Measurements from ENCODE around the gene FAM168A.

The FAM168A gene

GRCh38 chr11:73420136-73420535 lies 177.8 kb downstream of the FAM168A start:
- DNase-seq, result no peak
- peaks cover 41% of the 10 kb centered on the region for H3K36me3 ChIP-seq
- H3K27me3 ChIP-seq (ENCODE audit: insufficient read depth, low read depth, severe bottlenecking), result no peaks in the 10 kb centered on the region
- no peak overlapping the region for H3K27ac ChIP-seq
- TF ChIP-seq CTCF (IDR thresholded peaks at IDR 0.05; ENCODE audit: low read depth, low read length), result no peak
- H3K4me3 ChIP-seq (ENCODE audit: low read depth, low read length), result no peak overlapping the region
- H3K9me3 ChIP-seq (ENCODE audit: severe bottlenecking), result no peaks in the 10 kb centered on the region

DNA sequence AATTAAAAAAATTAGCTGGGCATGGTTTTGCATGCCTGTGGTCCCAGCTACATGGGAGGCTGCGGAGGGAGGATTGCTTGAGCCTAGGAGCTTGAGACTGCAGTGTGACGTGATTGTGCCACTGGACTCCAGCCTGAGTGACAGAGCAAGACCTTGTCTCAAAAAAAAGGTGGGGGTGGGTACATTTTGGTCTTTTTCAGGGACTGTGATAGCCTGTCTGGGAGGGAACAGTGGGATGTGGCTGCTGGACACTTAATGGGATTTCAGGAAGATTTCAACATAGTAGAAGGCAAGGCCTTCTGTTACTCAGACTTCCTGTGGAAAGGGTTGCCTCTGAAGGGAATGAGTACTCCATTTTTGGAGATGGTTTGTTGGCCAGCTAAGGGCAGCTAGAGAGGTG lies 181.1 kb downstream of the FAM168A start:
- Histone ChIP-seq H3K36me3 (peaks cover 38% of the 10 kb centered on the region), H3K27ac (peak overlapping the region; percentile 68), H3K27me3 (ENCODE audit: insufficient read depth, low read depth, severe bottlenecking) (no peaks in the 10 kb centered on the region), H3K9me3 (ENCODE audit: severe bottlenecking) (no peaks in the 10 kb centered on the region), H3K4me3 (ENCODE audit: low read depth, low read length) (no peak overlapping the region)
- no peak for TF ChIP-seq CTCF (IDR thresholded peaks at IDR 0.05; ENCODE audit: low read depth, low read length)
- DNase-seq, result no peak

DNA sequence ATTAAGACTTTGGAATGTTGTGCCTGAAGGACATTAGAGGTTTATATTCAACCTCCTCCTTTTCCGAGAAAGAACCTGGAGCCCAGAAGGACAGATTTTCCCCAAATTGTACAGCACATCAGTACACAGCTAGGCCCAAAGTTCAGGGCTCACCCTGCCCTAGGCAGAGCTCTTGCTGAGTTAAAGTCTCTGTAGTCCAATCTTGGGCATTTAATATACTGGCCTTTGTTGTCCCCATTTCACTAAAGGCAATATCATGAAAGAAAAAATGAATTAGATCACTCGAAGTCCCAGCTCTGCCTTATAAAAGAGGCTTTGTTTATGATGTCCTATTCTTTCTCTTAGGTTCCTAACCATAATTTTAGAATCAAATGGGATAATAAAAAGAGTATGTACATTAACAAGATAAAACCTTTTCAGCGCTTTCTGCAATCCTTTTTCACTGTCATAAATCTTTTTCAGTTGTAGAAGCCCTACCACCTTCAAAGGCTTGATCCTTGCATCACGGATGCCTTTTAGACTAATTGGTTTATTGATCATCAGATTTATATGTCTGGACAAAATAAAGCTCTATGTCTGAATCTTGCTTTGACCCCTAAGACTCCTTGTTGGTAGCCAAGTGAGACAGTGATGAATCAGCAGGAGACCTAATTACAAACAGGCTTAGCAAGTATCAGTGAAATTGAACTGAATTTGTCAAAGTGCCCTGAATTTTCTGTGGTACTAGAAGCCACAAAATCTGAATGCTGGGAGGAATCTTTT lies 181.9 kb downstream of the FAM168A start:
- no peaks in the 10 kb centered on the region for H3K9me3 ChIP-seq (ENCODE audit: severe bottlenecking)
- H3K27me3 ChIP-seq (ENCODE audit: insufficient read depth, low read depth, severe bottlenecking), result no peaks in the 10 kb centered on the region
- no peak for TF ChIP-seq CTCF (IDR thresholded peaks at IDR 0.05; ENCODE audit: low read depth, low read length)
- peak overlapping the region; percentile 75 for H3K27ac ChIP-seq
- peaks cover 42% of the 10 kb centered on the region for H3K36me3 ChIP-seq
- no peak overlapping the region for H3K4me3 ChIP-seq (ENCODE audit: low read depth, low read length)
- DNase-seq, result peak; percentile 44

DNA sequence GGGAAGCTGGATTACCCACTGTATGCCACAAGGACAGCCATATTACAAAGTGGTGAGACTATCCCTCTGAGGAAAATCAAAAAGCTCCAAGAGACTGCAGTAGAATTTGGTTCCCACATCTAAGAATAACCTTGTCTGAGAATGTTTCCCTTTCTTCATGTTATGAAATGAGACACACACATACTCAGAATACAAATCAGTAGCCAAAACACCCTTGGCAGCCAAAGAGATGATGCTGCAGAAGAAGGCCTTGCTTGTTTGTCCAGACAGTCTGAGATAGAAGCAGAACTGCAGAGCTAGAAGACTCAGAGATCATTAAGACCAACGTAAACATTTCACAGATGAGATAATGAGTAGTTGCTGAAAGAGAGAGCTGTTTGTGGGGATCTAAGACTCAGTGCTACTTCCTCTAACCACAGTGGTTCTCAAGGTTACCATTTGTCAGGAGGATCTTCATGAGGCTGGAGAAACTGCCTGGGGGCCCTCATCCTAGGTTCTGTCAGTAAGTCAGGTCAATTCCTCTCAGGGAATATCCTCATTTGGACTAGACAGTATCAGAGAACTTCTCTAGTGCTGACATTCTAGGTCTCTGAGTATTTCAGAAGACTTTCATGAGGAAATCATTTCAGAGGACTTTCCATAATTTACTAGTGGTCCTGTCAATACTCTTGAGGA lies 182.8 kb downstream of the FAM168A start:
- Histone ChIP-seq H3K9me3 (ENCODE audit: severe bottlenecking) (no peaks in the 10 kb centered on the region), H3K36me3 (peaks cover 45% of the 10 kb centered on the region), H3K27ac (peak overlapping the region; percentile 75), H3K4me3 (ENCODE audit: low read depth, low read length) (no peak overlapping the region), H3K27me3 (ENCODE audit: insufficient read depth, low read depth, severe bottlenecking) (no peaks in the 10 kb centered on the region)
- no peak for DNase-seq
- no peak for TF ChIP-seq CTCF (IDR thresholded peaks at IDR 0.05; ENCODE audit: low read depth, low read length)

- no peak for TF ChIP-seq CTCF (IDR thresholded peaks at IDR 0.05; ENCODE audit: low read depth, low read length)
- Histone ChIP-seq H3K36me3 (peaks cover 45% of the 10 kb centered on the region), H3K27ac (0 out of 2 replicates have a peak overlapping the region, but pooled peaks have one; percentile 11), H3K9me3 (ENCODE audit: severe bottlenecking) (no peaks in the 10 kb centered on the region), H3K4me3 (ENCODE audit: low read depth, low read length) (no peak overlapping the region), H3K27me3 (ENCODE audit: insufficient read depth, low read depth, severe bottlenecking) (no peaks in the 10 kb centered on the region)
- no peak for DNase-seq
Observed at GRCh38 chr11:73413256-73413655, 184.7 kb downstream of the FAM168A start.
